GM11168 (cell line): Measurements from ENCODE around the gene CTNNA2.

Experiments
- in situ Hi-C: fragments of 300-500 bp; cut with MboI; formaldehyde crosslinking; loops from one replicate; pipeline ENCODE4 v1.12.0; 2022; ENCODE audit warnings: low sequenced_read_pairs; ENCODE audit not compliant: unreplicated experiment

The CTNNA2 gene

DNA sequence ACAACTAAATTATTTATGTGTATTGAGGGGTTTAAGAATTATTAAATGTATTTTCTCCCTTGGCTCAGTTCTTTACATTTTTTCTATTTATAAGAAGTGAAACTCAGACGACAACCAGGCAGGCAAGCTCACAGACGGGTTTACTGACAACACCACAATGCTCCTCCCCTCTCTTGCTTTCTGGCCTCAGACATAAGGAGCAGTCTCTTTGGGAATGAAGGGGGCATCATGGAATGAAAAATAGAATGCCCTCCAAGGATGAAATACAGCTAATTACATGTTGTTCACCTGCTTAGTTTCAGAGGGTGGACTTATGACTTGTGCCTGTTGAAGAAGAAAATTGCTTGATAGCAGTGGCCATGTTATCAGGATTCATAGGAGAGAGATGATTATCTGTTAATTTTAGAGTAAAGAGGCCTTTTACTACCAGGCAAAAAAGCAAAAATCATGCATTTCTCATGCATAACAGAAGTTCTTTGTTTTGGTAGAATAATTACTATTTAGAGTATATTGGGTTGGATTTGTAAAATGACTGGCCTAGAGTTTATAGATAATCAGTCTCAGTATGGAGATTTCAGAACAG, 963.8 kb downstream of the CTNNA2 start:
- in situ Hi-C loops, result no loop called here

- in situ Hi-C loops, result no loop called here
Observed at GRCh38 chr2:80482276-80482675, 969.4 kb downstream of the CTNNA2 start.

- in situ Hi-C loops, result no loop called here
Observed at GRCh38 chr2:80489717-80490116, 976.9 kb downstream of the CTNNA2 start.

DNA sequence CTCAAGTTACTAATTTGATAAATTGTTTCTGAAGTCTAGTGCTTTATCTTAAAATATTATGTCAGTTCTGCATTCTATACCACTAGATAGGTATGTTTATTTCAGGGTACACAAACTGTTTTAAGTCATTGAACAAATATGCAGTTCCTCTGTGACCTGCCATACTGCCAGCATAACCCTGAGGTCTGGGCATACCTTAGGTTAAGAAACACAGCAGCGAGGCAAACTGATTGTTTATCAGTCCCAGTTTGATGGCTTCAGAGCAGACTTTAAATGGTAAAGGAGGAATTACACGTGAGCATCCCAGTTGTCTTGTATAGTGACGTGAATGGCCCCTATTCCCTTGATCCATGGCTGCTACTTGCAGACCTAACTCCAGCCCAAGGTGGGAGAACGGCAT, 978.1 kb downstream of the CTNNA2 start:
- in situ Hi-C loops, result no loop called here

- in situ Hi-C loops, result no loop called here
Observed at GRCh38 chr2:80496346-80496745, 983.5 kb downstream of the CTNNA2 start.

- in situ Hi-C loops, result no loop called here
Observed at GRCh38 chr2:80496775-80497174, 983.9 kb downstream of the CTNNA2 start.

DNA sequence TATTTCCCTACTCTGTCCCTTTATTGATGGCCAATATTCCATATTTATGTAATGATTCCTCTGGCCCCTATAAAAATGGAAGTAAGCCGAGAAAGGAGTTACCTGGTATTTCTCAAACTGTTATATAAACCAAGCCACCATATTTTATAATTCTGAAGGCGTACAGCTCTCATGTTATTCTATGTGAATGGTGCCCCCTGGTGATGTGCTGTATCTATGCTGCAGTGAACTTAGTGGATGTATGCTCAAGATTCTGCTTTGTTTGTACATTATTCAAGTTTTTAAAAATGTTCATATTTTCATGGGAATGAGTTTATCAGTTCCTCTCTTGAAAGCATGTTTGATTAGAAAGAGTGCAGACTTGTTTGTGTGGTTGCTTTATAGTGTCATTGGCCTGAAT, 986.2 kb downstream of the CTNNA2 start:
- in situ Hi-C loops, result no loop called here

GRCh38 chr2:80501874-80502624, 989.2 kb downstream of the CTNNA2 start:
- in situ Hi-C loops, result no loop called here

DNA sequence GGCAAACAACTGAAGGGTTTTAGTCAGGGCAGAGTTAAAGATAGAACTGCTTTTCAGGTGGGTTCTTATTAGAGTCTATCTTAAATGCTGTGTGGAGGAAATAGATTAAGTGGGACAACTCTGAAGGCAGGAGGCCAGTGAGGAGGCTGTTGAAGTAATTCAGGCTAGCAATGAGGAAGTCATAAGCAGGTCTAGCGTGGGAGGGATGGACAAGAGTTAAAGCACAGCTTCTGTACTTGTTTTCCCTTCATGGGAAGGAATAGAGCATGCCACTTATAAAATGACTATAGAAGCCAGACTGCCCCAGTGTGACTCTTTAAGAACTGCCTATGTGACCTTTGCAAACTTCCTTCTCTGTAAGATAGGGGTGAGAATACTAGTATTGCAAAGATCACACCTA, 993.7 kb downstream of the CTNNA2 start:
- in situ Hi-C loops, result no loop called here

- in situ Hi-C loops, result no loop called here
Observed at GRCh38 chr2:80510716-80511115, 997.9 kb downstream of the CTNNA2 start.

DNA sequence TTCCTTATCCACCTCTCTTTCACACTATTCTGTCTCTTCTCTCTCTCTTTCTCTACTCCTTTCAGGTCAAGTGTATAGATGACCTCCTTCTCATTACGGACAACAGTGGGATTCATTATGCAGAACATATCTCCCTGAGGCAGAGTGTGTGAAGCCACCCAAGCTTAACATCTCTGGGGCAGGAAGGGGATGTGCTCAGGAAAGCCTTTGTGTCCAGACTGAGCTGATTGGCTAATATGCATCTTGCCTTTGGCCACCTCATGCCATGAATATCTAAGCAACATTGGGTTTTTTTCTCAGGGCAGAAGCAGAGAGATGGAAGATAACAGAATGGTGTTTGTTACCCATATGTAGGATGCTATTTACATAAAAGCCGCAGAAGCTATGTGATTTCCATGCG, 1003.1 kb downstream of the CTNNA2 start:
- in situ Hi-C loops, result no loop called here

DNA sequence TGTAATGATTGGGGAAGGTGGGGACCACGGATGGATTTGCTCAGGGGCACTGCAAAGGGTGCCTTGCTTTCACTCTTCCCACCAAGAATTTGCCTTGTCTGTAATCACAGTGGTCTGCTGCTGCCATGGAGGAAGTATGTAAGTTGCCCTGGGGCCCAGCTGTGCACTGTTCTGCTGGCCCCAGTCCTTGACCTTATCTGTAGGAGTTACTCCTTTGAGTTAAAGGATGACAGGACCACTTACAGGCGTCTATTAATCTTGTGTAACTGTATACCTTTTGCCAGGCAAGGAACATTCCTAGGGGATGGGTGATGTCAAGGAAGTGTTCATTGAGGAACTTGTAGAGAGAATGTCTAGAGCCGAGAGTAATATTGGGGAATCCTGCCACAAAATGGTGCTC, 1004.5 kb downstream of the CTNNA2 start:
- in situ Hi-C loops, result no loop called here

DNA sequence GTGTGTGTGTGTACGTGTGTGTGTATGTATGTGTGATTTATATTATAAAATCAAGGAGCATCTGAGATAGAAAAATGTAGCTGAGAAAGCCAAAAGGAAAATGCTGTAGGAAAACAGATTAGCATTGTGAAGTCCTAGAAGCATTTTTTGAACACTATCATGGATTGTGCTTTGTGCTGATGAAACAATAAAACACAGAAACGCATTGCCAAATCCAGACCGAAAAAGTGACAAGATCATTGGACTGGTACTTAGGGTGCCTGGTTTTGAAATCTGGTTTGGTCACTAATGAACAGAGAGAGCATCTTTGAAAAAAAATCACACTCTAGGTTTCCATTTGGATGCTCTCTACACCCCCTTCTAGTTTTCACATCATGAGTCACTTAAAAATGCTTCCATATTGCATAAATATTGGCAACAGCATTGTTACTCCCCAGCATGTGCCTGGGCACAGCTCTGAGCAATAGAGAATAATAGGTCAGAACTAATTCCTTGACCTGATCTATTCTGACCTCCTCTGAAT, 1006.3 kb downstream of the CTNNA2 start:
- in situ Hi-C loops, result no loop called here

DNA sequence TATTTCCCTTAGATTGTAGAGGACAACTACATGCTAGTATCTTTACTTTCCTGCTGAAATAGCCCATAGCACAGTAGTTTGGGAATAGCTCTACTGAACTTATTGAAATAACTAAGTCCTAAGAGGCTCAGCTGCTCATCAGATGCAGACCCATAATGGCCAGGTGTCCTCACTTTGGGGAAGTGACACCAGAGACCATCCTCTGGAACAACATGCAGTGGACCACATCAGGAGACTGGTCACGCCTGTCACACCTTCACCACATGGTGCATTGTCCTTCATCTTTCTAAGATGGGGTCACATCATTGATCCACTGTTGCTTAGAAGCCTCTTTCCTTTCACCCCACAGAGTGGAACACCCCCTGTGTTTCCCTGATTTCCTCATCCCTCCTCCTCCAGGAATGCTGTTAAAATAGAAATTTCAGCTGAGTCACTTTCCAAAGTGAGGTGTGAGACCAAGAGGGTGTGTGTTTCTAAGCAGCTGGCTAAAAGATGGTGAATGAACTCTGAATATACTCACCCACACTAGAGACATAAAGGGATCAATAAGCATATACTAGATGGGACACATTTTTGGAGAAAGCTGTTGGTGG, 1006.9 kb downstream of the CTNNA2 start:
- in situ Hi-C loops, result loop anchor here (10.0 kb wide), 1 partner anchor 195 kb away; no protein-coding TSS in a partner anchor

DNA sequence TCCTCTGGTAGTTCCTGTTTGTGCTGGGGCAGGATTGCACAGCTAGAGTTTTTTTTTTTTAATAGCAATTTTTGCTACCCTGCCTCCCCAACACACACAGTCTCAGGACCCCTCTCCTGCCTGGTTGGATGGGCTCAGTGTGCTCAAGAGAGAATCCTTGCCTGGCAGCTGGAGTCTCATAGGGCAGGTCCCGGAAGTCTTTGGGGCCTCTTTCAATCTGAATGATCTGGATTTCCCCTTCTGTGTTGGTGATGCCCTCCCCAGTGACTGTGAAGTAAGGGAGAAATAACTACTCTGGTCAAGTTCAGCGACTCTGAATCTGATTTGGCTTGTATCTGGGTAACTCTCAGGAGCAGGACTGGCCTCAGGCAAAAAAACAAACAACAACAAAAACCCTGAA, 1012.3 kb downstream of the CTNNA2 start:
- in situ Hi-C loops, result loop anchor here (10.0 to 25.0 kb wide), 2 partner anchors 200 to 337 kb away; no protein-coding TSS in a partner anchor

DNA sequence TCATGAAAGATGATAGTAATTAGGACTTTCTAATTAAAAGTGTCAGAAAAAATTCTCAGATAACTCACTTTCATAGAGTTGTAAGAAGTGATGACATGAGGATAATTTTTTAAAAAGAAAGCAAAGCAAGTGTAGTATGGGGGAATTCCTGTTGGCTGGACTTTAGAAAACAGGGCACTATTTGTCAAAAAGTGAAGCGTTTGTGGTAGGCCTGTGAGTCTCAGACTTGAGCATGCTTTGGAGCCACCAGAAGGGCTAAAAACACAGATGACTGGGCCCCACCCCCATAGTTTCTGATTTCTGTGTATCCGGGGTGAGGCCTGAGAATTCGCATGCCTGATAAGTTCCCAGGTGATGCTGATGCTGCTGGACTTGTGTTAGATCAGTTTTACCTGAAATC, 1014.3 kb downstream of the CTNNA2 start:
- in situ Hi-C loops, result loop anchor here (10.0 to 25.0 kb wide), 2 partner anchors 202 to 335 kb away; no protein-coding TSS in a partner anchor

DNA sequence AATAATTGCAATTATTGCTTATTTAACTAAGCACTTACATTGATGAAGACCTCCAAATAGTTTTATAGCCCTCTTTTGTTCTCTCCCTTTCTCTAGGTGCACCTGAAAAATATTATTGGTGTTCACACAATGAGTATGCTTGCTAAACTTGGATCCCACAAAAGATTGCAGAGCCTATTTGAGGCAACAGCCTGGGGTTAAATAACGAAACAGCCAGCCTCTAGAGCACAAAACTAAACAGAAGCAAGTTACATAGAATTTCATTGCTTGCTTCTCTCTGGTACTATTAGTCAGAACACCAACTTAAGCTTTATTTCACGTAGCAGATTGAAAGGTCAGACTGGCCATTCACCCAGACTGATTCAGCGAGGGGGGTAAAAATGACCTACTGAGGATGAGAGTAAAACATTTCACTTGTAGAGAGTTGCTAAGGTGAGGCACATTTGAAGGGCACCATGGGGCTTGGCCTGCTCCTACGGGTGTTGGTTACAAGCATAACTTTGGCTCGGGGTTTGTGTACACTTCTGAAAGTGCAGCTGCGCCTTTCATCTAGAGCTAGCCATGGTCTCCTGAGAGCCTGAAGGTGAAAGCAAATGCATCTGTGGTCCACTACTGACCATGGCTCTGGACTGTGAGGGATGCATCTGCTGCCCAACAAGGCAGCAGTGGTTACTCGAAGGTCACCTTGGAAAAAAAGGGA, 1016.8 kb downstream of the CTNNA2 start:
- in situ Hi-C loops, result loop anchor here (10.0 to 25.0 kb wide), 2 partner anchors 205 to 333 kb away; no protein-coding TSS in a partner anchor

DNA sequence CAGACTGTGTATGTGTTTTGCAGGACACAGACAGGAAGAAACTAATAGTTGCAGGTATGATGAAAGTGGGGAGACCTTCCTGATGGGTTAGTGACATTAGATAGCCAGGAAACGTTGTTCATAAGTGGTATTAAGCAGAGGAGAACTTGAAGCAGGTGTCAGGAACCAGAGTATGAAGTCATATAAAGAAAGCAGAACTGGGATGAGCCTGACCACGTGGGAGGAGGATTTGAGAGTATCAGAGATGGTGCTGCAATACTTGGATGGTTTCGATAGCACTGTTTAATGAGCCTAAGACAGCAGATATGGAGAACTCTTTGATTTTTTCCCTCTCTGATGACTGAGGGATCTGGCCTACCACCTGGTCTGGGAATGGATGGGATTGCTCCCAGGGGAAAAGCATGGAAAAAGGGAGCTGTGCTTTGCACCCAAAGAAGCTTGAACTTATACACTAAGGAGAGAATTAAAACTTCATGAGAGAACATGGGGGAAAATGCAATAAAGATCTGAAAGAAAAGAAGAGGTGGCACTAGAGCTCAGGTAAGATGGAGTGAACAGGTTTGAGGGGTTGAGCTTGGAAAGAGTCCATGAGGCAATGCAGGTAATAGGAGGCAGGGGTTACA, 1017.7 kb downstream of the CTNNA2 start:
- in situ Hi-C loops, result loop anchor here (25.0 kb wide), 1 partner anchor 332 kb away; no protein-coding TSS in a partner anchor

DNA sequence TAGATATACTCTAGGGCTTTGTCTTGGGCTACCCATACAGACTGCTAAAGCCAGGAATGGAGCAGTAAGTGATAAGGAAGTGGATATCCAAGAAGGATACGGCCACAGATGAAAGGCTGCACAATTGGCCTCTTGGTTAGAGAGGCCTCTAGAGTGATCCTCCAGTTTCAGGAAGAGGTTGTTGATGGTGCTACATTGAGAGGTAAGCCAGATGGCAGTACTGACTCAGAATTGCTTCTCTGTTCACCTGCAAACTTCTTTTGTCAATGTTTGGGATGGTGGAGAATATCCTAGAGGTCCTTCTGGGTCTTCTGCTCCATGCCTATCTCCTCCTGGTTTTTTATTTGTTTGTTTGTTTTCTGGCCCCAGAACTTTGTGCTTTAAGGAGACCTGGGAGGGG, 1018.5 kb downstream of the CTNNA2 start:
- in situ Hi-C loops, result loop anchor here (25.0 kb wide), 1 partner anchor 331 kb away; no protein-coding TSS in a partner anchor
